Measurements from ENCODE around the gene TLR4.

- TF ChIP-seq CTCF (conservative IDR thresholded peaks at IDR 0.05; ENCODE audit: low read depth, low read length) (no peak), CHD1 (IDR thresholded peaks at IDR 0.05; ENCODE audit: low read depth, low read length) (no peak), MAFK (IDR thresholded peaks at IDR 0.05; ENCODE audit: low read depth, low read length) (no peak), MAZ (IDR thresholded peaks at IDR 0.05; ENCODE audit: borderline replicate concordance, low read depth, low read length) (no peak), NFE2L2 (IDR thresholded peaks at IDR 0.05; ENCODE audit: low read depth, low read length) (no peak)
Observed at GRCh38 chr9:117768750-117769395, 64.7 kb downstream of the TLR4 start.
